K562 (cell line): Measurements from ENCODE around the gene GOLGA6B. TPM values are rescaled to one million over a fixed set of nuclear protein-coding genes. Genes with fewer than 3 reads are reported as not detected.

ENCODE experiments used
- ARID3A ChIP-seq: IDR thresholded peaks from 2 replicates; pipeline ENCODE4 v1.6.1; 2012; ENCODE audit warnings: low read depth, low read length, improper control_type of control experiment, borderline replicate concordance
- EP400 ChIP-seq: fragments of 450-650 bp; IDR thresholded peaks from 2 replicates; pipeline ENCODE4 v1.6.1; 2017; ENCODE audit warnings: antibody characterized with exemption, mild to moderate bottlenecking, moderate library complexity
- IFI16 ChIP-seq: fragments of 250-450 bp; sonication (Bioruptor Pico); IDR thresholded peaks from 2 replicates; pipeline ENCODE4 v2.1.2; 2022; ENCODE audit warnings: mild to moderate bottlenecking, inconsistent platforms
- NCOR1 ChIP-seq: fragments of 450-650 bp; IDR thresholded peaks from 2 replicates; pipeline ENCODE4 v1.6.1; 2016; ENCODE audit warnings: mild to moderate bottlenecking, moderate library complexity
- POLR2A ChIP-seq: fragments of 450-650 bp; conservative IDR thresholded peaks from 2 replicates; pipeline ENCODE4 v1.6.1; 2016
- POLR3G ChIP-seq: IDR thresholded peaks from 2 replicates; pipeline ENCODE4 v1.6.1; 2011; ENCODE audit not compliant: insufficient read length, insufficient replicate concordance; ENCODE audit errors: extremely low read depth
- RB1 ChIP-seq: fragments of 450-650 bp; IDR thresholded peaks from 2 replicates; pipeline ENCODE4 v1.6.1; 2017; ENCODE audit warnings: low read depth, mild to moderate bottlenecking
- SIN3B ChIP-seq: fragments of 450-650 bp; IDR thresholded peaks from 2 replicates; pipeline ENCODE4 v1.6.1; 2017; ENCODE audit warnings: low read depth, mild to moderate bottlenecking, moderate library complexity
- SMARCA4 ChIP-seq: fragments of 450-650 bp; IDR thresholded peaks from 2 replicates; pipeline ENCODE4 v1.6.1; 2016
- SPI1 ChIP-seq: IDR thresholded peaks from 2 replicates; pipeline ENCODE4 v1.6.1; 2011; ENCODE audit warnings: low read depth, low read length, control low read depth, borderline replicate concordance
- SRF ChIP-seq, 2 experiments: fragments of 250-450, 450-650 bp in 1 of 2; sonication (Bioruptor Pico) in 1 of 2; sonication (generic) in 1 of 2; formaldehyde crosslinking; IDR thresholded peaks; 2 replicates each; pipeline versions ENCODE4 v1.5.0 to v1.5.1; 2020 to 2022; ENCODE audit warnings: mild to moderate bottlenecking in 1 of 2, missing genetic modification reagents in 1 of 2
- TAF7 ChIP-seq: fragments of 450-650 bp; IDR thresholded peaks from 2 replicates; pipeline ENCODE4 v1.6.1; 2016; ENCODE audit warnings: missing genetic modification characterization, missing compliant biosample characterization
- ZBTB2 ChIP-seq: fragments of 450-650 bp; IDR thresholded peaks from 2 replicates; pipeline ENCODE4 v1.6.1; 2016; ENCODE audit warnings: antibody characterized with exemption
- ZBTB43 ChIP-seq: sonication (generic); formaldehyde crosslinking; IDR thresholded peaks from 2 replicates; pipeline ENCODE4 v1.8.0; 2023; ENCODE audit warnings: mild to moderate bottlenecking, missing genetic modification reagents
- ZNF133 ChIP-seq: fragments of 250-450 bp; sonication (Bioruptor Pico); IDR thresholded peaks from 2 replicates; pipeline ENCODE4 v1.4.0; 2020; ENCODE audit warnings: mild to moderate bottlenecking
- ZNF140 ChIP-seq: fragments of 250-450 bp; sonication (Bioruptor Pico); IDR thresholded peaks from 2 replicates; pipeline ENCODE4 v1.8.0; 2021; ENCODE audit warnings: moderate library complexity, mild to moderate bottlenecking, inconsistent platforms
- ZNF695 ChIP-seq: fragments of 450-650 bp; formaldehyde crosslinking; IDR thresholded peaks from 2 replicates; pipeline ENCODE4 v1.4.0; 2020; ENCODE audit warnings: mild to moderate bottlenecking, moderate library complexity
- ZNF699 ChIP-seq: fragments of 250-450 bp; sonication (Bioruptor Pico); IDR thresholded peaks from 2 replicates; pipeline ENCODE4 v1.8.0; 2021; ENCODE audit warnings: mild to moderate bottlenecking, moderate library complexity; ENCODE audit not compliant: insufficient replicate concordance
- ZNF780A ChIP-seq: fragments of 250-450 bp; sonication (Bioruptor Pico); IDR thresholded peaks from 2 replicates; pipeline ENCODE4 v1.5.0; 2021; ENCODE audit warnings: mild to moderate bottlenecking
- polyA plus RNA-seq, 8 experiments: library from polyadenylated mRNA; depleted of rRNA in 4 of 8; stranded (reverse) in 5 of 8; unstranded in 3 of 8; fragments of >200 nt; fragmentation: Nextera tagmentation in 2 of 8; fragmentation: Illumina TruSeq in 1 of 8; extraction: Ambion mirVana in 2 of 8; extraction: Trizol in 1 of 8; gene quantifications; 2 replicates each; pipeline versions ENCODE4 v1.2.1 to v1.2.3, GENCODE V29; 2011 to 2014; ENCODE audit warnings: inconsistent platforms in 1 of 8, missing spikeins in 1 of 8
- total RNA-seq, 7 experiments: library from RNA; depleted of rRNA in 6 of 7; stranded (reverse); fragments of >200 nt in 6 of 7; fragmentation: Illumina TruSeq in 2 of 7; extraction: Trizol in 2 of 7; gene quantifications; 2 replicates each; pipeline versions ENCODE4 v1.2.1 to v1.2.3, GENCODE V29; 2011 to 2021; ENCODE audit warnings: low replicate concordance in 1 of 7
- TF ChIP-seq, protein P1 (sequence below), 2 experiments: fragments of 450-650 bp in 1 of 2; sonication (generic) in 1 of 2; formaldehyde crosslinking in 1 of 2; IDR thresholded peaks in 1 of 2; conservative IDR thresholded peaks in 1 of 2; 2 replicates each; pipeline versions ENCODE4 v1.6.1 to v1.8.1; 2016 to 2023; ENCODE audit warnings: mild to moderate bottlenecking in 2 of 2, moderate library complexity in 2 of 2, inconsistent platforms in 1 of 2, missing genetic modification reagents in 1 of 2
- TF ChIP-seq, protein P2 (sequence below): fragments of 450-650 bp; IDR thresholded peaks from 2 replicates; pipeline ENCODE4 v1.6.1; 2016; ENCODE audit warnings: borderline replicate concordance

GOLGA6B gene
- total and polyA plus RNA-seq, 9 of the 15 experiments (the other 6 are each of a cell fraction or from before 2014, with no cell fraction given), result not detected

GRCh38 chr15:72685925-72686794, 31.7 kb downstream of the GOLGA6B start, which contains the start of the genes BBS4 and HIGD2B (continued):
- TF ChIP-seq, protein P1, sequence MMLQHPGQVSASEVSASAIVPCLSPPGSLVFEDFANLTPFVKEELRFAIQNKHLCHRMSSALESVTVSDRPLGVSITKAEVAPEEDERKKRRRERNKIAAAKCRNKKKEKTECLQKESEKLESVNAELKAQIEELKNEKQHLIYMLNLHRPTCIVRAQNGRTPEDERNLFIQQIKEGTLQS (IDR thresholded peaks at IDR 0.05), result no peak
- TF ChIP-seq, protein P1 (CRISPR knock-in tag; conservative IDR thresholded peaks at IDR 0.05), result 0 out of 2 replicates have a peak, but pooled peaks have one; percentile 48
- TF ChIP-seq ZNF780A (CRISPR knock-in tag), result no peak
- TF ChIP-seq IFI16 (CRISPR knock-in tag), result no peak
- TF ChIP-seq SIN3B, result peak; percentile 63; the same call in 1 of the 2 replicates
- TF ChIP-seq ZNF695, result no peak
- TF ChIP-seq RB1, result no peak
- no peak for TF ChIP-seq ZBTB43 (CRISPR knock-in tag)
- no peak for TF ChIP-seq ZNF140 (CRISPR knock-in tag)
- no peak for TF ChIP-seq POLR3G
- TF ChIP-seq SRF (CRISPR knock-in tag; IDR thresholded peaks at IDR 0.05), result no peak
- TF ChIP-seq, protein P2, sequence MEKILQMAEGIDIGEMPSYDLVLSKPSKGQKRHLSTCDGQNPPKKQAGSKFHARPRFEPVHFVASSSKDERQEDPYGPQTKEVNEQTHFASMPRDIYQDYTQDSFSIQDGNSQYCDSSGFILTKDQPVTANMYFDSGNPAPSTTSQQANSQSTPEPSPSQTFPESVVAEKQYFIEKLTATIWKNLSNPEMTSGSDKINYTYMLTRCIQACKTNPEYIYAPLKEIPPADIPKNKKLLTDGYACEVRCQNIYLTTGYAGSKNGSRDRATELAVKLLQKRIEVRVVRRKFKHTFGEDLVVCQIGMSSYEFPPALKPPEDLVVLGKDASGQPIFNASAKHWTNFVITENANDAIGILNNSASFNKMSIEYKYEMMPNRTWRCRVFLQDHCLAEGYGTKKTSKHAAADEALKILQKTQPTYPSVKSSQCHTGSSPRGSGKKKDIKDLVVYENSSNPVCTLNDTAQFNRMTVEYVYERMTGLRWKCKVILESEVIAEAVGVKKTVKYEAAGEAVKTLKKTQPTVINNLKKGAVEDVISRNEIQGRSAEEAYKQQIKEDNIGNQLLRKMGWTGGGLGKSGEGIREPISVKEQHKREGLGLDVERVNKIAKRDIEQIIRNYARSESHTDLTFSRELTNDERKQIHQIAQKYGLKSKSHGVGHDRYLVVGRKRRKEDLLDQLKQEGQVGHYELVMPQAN, result peak; percentile 60; the same call in 1 of the 2 replicates
- peak; percentile 94 for TF ChIP-seq SPI1
- no peak for TF ChIP-seq ZNF699 (CRISPR knock-in tag)
- TF ChIP-seq NCOR1, result 0 out of 2 replicates have a peak, but pooled peaks have one; percentile 4
- TF ChIP-seq ARID3A, result no peak
- no peak for TF ChIP-seq ZNF133 (CRISPR knock-in tag)
- no peak for TF ChIP-seq TAF7 (tag)
- TF ChIP-seq SMARCA4, result peak; percentile 30
- peak; percentile 79 for TF ChIP-seq EP400
- peak; percentile 94 for TF ChIP-seq POLR2A
- no peak for TF ChIP-seq ZBTB2
